Activated CD4-positive, alpha-beta T cell treated with anti-CD3 and anti-CD28 coated beads, Interleukin-2, amount 10 ng/mL, durations not matched to agents 24 days and 14 days (primary cell): ENCODE measurements around the gene TRPC4AP. TPM values are rescaled to one million over a fixed set of nuclear protein-coding genes. Genes with fewer than 3 reads are reported as not detected.
"Not testable (repeated sequence)": the region's sequence is repeated elsewhere in the genome, so short reads cannot be mapped to it uniquely, and the experiment has no call there.

Source experiments
- DNase-seq: peaks from one replicate; pipeline ENCODE4 v3.0.0; 2022
- H3K27ac Mint-ChIP-seq: one replicate; pipeline ENCODE4 v1.8.0; 2022; ENCODE audit warnings: mild to moderate bottlenecking, mixed read lengths
- H3K27me3 Mint-ChIP-seq: one replicate; pipeline ENCODE4 v1.8.0; 2022; ENCODE audit warnings: mixed read lengths
- H3K36me3 Mint-ChIP-seq: one replicate; pipeline ENCODE4 v1.8.0; 2022; ENCODE audit warnings: low read depth, mild to moderate bottlenecking, mixed read lengths
- H3K4me1 Mint-ChIP-seq: one replicate; pipeline ENCODE4 v1.8.0; 2021; ENCODE audit warnings: mixed read lengths
- H3K4me3 Mint-ChIP-seq: one replicate; pipeline ENCODE4 v1.8.0; 2022; ENCODE audit warnings: mild to moderate bottlenecking, moderate library complexity, mixed read lengths
- H3K9me3 Mint-ChIP-seq: one replicate; pipeline ENCODE4 v1.8.0; 2021; ENCODE audit warnings: mixed read lengths
- intact Hi-C: fragments of 100-400 bp; cut with micrococcal nuclease; formaldehyde crosslinking; loops from one replicate; pipeline ENCODE4 v1.15.1; 2023
- total RNA-seq: library from RNA; stranded (reverse); gene quantifications from 2 replicates; pipeline ENCODE4 v1.2.3, GENCODE V29; 2022

Gene TRPC4AP
- total RNA-seq, 1 donor from 2014 or later, result 46.4 TPM

- intact Hi-C loops, result no loop called here
These were observed 24.6 kb upstream of the TRPC4AP start for GRCh38 chr20:35117196-35117595.

GRCh38 chr20:35116258-35116657 is 23.7 kb upstream of the TRPC4AP start:
- Mint-ChIP-seq H3K27ac (peak overlapping the region; percentile 43), H3K27me3 (no peaks in the 10 kb centered on the region), H3K4me1 (peaks cover 2% of the 10 kb centered on the region), H3K4me3 (no peak overlapping the region), H3K36me3 (peaks cover 47% of the 10 kb centered on the region), H3K9me3 (no peaks in the 10 kb centered on the region)
- intact Hi-C loops, result no loop called here
- no peak for DNase-seq

More at GRCh38 chr20:35117196-35117595, 24.6 kb upstream of the TRPC4AP start:
- H3K4me3 Mint-ChIP-seq, result no peak overlapping the region
- H3K27ac Mint-ChIP-seq, result no peak overlapping the region
- H3K36me3 Mint-ChIP-seq, result peaks cover 49% of the 10 kb centered on the region
- H3K9me3 Mint-ChIP-seq, result no peaks in the 10 kb centered on the region
- no peaks in the 10 kb centered on the region for H3K27me3 Mint-ChIP-seq
- DNase-seq, result no peak
- H3K4me1 Mint-ChIP-seq, result peaks cover 1% of the 10 kb centered on the region

DNA sequence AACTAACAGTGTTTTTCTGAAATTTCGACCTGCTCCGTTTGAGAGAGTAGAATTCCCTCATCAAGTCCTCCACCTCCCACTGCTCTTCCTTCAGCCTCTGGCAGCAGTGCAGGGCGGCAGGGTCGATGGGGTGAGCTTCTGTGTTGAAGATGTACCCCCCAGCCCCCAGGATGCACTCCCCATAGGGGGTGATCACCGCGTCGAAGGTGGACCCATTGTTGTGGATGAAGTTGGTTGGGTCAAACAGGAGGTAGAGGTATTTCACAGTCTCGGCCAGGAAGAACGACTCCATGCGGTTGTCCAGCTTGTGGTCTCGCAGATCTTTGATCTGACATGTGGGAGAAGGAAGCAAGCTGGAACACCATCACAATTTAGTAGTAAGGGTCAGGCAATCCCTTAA is 23.0 kb upstream of the TRPC4AP start:
- Mint-ChIP-seq H3K27me3 (no peaks in the 10 kb centered on the region), H3K4me1 (peaks cover 5% of the 10 kb centered on the region), H3K9me3 (no peaks in the 10 kb centered on the region), H3K36me3 (peaks cover 44% of the 10 kb centered on the region), H3K27ac (no peak overlapping the region), H3K4me3 (no peak overlapping the region)
- intact Hi-C loops, result no loop called here
- no peak for DNase-seq

DNA sequence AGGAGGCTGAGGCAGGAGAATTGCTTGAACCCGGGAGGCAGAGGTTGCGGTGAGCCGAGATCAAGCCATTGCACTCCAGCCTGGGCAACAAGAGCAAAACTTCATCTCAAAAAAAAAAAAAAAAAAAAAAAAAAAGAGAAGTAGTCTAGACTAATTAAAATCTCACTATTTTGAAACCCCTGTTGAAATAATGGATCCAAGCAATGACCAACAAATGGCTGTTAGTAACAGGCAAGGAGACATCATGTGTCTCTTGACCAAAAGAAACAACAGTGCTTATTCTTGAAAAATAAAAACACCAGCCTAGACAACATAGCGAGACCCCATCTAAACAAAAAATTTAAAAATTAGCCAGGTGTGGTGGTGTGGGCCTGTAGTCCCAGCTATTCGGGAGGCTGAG is 19.7 kb upstream of the TRPC4AP start:
- H3K27me3 Mint-ChIP-seq, H3K4me1 Mint-ChIP-seq, H3K4me3 Mint-ChIP-seq, H3K27ac Mint-ChIP-seq, DNase-seq, intact Hi-C loops, H3K9me3 Mint-ChIP-seq: not testable (repeated sequence)
- H3K36me3 Mint-ChIP-seq, result peaks cover 26% of the 10 kb centered on the region

GRCh38 chr20:35111141-35111888 is 18.7 kb upstream of the TRPC4AP start:
- no peak for DNase-seq
- Mint-ChIP-seq H3K27me3 (peaks cover 3% of the 10 kb centered on the region), H3K4me3 (no peak overlapping the region), H3K4me1 (peaks cover 3% of the 10 kb centered on the region), H3K36me3 (peaks cover 24% of the 10 kb centered on the region), H3K9me3 (no peaks in the 10 kb centered on the region), H3K27ac (no peak overlapping the region)
- intact Hi-C loops, result no loop called here

DNA sequence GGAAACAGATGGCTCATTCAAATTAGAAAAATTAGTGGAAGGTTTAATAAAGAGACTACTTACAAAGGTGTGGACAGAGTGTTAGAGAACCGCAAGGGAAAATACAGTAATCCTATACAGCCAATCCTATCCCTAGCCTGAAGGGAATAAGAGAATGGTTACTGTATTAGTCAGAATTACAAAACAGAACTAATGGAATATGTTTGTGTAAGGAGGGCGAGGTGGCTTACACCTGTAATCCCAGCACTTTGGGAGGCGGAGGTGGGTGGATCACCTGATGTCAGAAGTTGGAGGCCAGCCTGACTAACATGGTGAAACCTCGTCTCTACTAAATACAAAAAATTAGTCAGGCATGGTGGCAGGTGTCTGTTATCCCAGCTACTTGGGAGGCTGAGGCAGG is 16.3 kb upstream of the TRPC4AP start:
- H3K27ac Mint-ChIP-seq, result no peak overlapping the region
- no peak for DNase-seq
- H3K36me3 Mint-ChIP-seq, result peaks cover 15% of the 10 kb centered on the region
- no peaks in the 10 kb centered on the region for H3K9me3 Mint-ChIP-seq
- H3K27me3 Mint-ChIP-seq, result peaks cover 5% of the 10 kb centered on the region
- H3K4me3 Mint-ChIP-seq, result no peak overlapping the region
- intact Hi-C loops, result no loop called here
- H3K4me1 Mint-ChIP-seq, result peaks cover 3% of the 10 kb centered on the region

GRCh38 chr20:35106827-35107380 is 14.3 kb upstream of the TRPC4AP start:
- DNase-seq, result no peak
- intact Hi-C loops, result no loop called here
- Mint-ChIP-seq H3K36me3 (peaks cover 11% of the 10 kb centered on the region), H3K27me3 (peaks cover 10% of the 10 kb centered on the region), H3K9me3 (no peaks in the 10 kb centered on the region), H3K4me3 (no peak overlapping the region), H3K4me1 (peaks cover 3% of the 10 kb centered on the region), H3K27ac (no peak overlapping the region)

GRCh38 chr20:35104685-35105295 is 12.2 kb upstream of the TRPC4AP start:
- peaks cover 1% of the 10 kb centered on the region for H3K36me3 Mint-ChIP-seq
- DNase-seq, result no peak
- no peak overlapping the region for H3K4me3 Mint-ChIP-seq
- H3K27ac Mint-ChIP-seq, result no peak overlapping the region
- H3K4me1 Mint-ChIP-seq, result no peaks in the 10 kb centered on the region
- H3K9me3 Mint-ChIP-seq, result no peaks in the 10 kb centered on the region
- intact Hi-C loops, result no loop called here
- H3K27me3 Mint-ChIP-seq, result peaks cover 16% of the 10 kb centered on the region

DNA sequence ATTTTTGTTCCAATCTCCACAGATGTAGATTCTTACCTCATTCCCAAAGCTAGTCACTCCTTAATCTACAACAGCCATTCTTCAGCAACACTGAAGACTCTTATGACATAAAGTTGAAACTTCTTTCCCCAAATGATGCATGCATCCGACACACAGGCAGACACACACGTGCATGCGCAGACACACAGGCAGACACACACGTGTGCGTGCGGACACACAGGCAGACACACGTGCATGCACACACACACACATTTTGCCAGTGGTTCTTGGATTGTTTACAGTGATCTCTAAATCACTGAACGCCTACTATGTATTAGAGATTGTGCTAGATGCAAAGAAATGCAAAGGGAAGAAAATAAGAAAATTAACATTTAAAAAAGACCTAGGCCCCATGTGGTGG is 9.0 kb upstream of the TRPC4AP start:
- DNase-seq, result no peak
- no peaks in the 10 kb centered on the region for H3K4me1 Mint-ChIP-seq
- no peak overlapping the region for H3K4me3 Mint-ChIP-seq
- peaks cover 16% of the 10 kb centered on the region for H3K27me3 Mint-ChIP-seq
- H3K9me3 Mint-ChIP-seq, result no peaks in the 10 kb centered on the region
- H3K27ac Mint-ChIP-seq, result no peak overlapping the region
- H3K36me3 Mint-ChIP-seq, result no peaks in the 10 kb centered on the region
- intact Hi-C loops, result no loop called here

DNA sequence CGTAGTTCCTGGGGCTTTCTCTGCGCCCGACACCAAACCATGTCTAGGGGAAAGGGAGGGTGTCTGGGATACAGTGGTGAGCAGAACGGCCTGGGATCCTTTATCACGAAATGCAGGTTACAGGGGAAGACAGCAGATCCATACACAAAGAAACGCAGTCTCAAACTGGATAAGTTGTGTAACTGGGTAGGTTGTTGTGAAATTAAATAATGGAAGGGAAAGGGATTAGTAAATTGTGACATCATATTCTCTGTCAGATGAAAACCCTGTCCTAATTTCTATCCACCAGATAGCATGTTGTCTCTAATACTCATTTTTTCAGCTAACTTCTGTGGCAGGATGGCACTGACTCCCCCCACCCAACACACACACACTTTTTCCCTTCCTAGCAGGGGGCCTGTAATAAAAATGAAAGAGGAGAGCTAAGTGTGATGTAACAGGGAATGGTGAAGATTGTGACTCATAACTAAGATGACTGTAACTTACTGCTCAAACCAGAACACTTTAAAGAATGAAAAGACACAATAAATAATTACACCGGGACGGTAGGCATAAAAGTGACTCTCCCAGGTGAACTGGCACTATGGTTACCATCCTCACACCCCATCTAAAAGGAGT is 769 bp upstream of the TRPC4AP start:
- H3K27ac Mint-ChIP-seq, result peak overlapping the region; percentile 95
- H3K4me1 Mint-ChIP-seq, result peaks cover 33% of the 10 kb centered on the region
- peak overlapping the region; percentile 91 for H3K4me3 Mint-ChIP-seq
- H3K9me3 Mint-ChIP-seq, result no peaks in the 10 kb centered on the region
- DNase-seq, result no peak
- intact Hi-C loops, result loop anchor here (2.0 to 5.0 kb wide), 3 partner anchors 53 to 221 kb away; partner anchors contain the start of genes EDEM2 and GGT7
- H3K36me3 Mint-ChIP-seq, result peaks cover 15% of the 10 kb centered on the region
- H3K27me3 Mint-ChIP-seq, result no peaks in the 10 kb centered on the region

GRCh38 chr20:35091816-35092523 is 637 bp downstream of the TRPC4AP start:
- Mint-ChIP-seq H3K27ac (peak overlapping the region; percentile 94), H3K4me1 (peaks cover 44% of the 10 kb centered on the region), H3K36me3 (peaks cover 21% of the 10 kb centered on the region), H3K27me3 (no peaks in the 10 kb centered on the region), H3K4me3 (peak overlapping the region; percentile 91), H3K9me3 (no peaks in the 10 kb centered on the region)
- DNase-seq, result peak; percentile 70
- intact Hi-C loops, result loop anchor here (1.0 to 5.0 kb wide), 4 partner anchors 55 to 267 kb away; partner anchors contain the start of genes EDEM2, GGT7 and NCOA6

- intact Hi-C loops, result no loop called here
- H3K27me3 Mint-ChIP-seq, result no peaks in the 10 kb centered on the region
- no peaks in the 10 kb centered on the region for H3K9me3 Mint-ChIP-seq
- peaks cover 29% of the 10 kb centered on the region for H3K36me3 Mint-ChIP-seq
- DNase-seq, result no peak
- peak overlapping the region; percentile 17 for H3K4me3 Mint-ChIP-seq
- no peak overlapping the region for H3K27ac Mint-ChIP-seq
- peaks cover 49% of the 10 kb centered on the region for H3K4me1 Mint-ChIP-seq
These were observed 4.1 kb downstream of the TRPC4AP start for GRCh38 chr20:35088231-35089145.

DNA sequence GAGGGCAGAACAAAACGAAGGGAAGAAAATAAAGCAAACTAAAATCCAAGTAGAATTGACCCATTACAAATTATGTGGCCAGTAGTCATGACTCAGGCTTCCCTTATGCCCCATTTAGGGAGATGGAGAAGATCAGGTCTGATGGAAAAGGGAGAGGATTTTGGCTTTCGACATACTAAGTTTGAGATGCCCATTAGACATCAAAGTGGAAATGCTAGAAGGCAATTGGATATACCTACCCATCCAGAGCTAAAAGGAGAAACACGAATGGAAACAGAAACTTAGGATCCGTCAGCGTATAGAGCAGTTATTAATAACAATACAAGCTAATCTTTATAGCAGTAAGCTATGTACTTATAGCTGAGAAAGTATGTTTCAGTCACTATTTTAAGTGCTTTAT is 4.8 kb downstream of the TRPC4AP start:
- H3K4me1 Mint-ChIP-seq, result peaks cover 42% of the 10 kb centered on the region
- peak overlapping the region; percentile 61 for H3K27ac Mint-ChIP-seq
- no peak for DNase-seq
- intact Hi-C loops, result no loop called here
- peaks cover 29% of the 10 kb centered on the region for H3K36me3 Mint-ChIP-seq
- no peaks in the 10 kb centered on the region for H3K27me3 Mint-ChIP-seq
- no peaks in the 10 kb centered on the region for H3K9me3 Mint-ChIP-seq
- H3K4me3 Mint-ChIP-seq, result no peak overlapping the region
